Measurements from ENCODE around the gene DCUN1D2.

The DCUN1D2 gene

DNA sequence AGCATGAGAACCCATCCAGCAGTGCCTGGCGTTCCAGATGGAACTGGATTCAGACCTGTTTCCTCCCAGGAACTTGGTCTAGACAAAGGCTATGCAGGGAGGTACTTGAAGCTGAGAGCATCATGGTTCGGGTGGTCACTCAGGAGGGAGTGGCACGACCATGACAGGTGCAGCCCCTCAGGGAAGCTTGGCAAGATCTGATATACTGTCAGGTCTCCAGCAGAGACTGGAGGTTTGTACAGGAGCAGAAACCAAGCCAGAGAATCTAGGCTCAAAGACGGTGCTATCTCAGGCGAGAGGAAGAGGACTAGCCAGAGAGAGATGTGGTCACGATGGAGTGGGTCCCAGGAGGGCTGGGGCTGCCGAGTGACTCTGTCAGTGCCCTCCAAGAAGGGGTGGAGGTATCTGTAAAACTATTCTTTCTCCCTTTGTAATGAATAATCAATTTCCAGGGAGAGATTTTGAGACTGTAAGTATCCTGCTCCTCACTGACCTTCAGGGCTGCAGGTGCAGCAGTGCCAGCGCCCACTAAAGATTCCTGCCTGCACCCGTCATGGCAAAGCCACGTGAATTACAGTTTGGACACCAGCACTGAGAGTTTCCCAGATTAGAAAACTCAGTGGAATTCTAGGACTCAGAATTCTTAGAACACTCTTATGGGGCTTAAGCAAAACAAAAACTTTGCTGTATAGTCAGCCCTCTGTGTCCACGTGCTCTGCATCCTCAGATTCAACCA, 10.2 kb upstream of the DCUN1D2 start:
- Histone ChIP-seq H3K27me3 (ENCODE audit: control insufficient read depth, insufficient read depth, low read length) (no peaks in the 10 kb centered on the region), H3K4me1 (ENCODE audit: control insufficient read depth, insufficient read depth, low read length) (peaks cover under 1% of the 10 kb centered on the region; the same call in 1 of the 2 replicates), H3K36me3 (ENCODE audit: control insufficient read depth, insufficient read depth, low read length) (peaks cover 99% of the 10 kb centered on the region), H3K9me3 (ENCODE audit: control insufficient read depth, insufficient read depth, low read depth, low read length) (no peaks in the 10 kb centered on the region), H3K9ac (ENCODE audit: low read length) (no peak overlapping the region), H3K27ac (ENCODE audit: low read depth, low read length) (no peak overlapping the region), H3K4me3 (ENCODE audit: low read depth, low read length) (no peak overlapping the region)

DNA sequence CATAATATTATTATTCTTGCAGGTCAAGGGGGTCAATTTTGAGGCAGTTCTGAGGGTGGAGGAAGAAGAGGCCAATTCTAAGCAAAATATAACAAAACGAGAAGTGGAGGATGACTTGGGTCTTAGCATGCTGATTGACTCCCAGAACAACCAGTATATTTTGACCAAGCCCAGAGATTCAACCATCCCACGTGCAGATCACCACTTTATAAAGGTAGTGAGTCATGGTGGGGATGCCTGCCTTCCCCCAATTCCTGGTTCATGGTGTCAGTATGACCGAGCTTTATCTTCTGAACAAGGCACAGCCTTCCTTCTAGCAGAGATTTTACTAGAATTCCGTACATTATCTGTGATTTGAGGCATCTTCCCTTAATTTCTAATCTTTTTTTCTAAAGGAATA, 9.4 kb upstream of the DCUN1D2 start:
- Histone ChIP-seq H3K36me3 (ENCODE audit: control insufficient read depth, insufficient read depth, low read length) (peaks cover 95% of the 10 kb centered on the region), H3K9ac (ENCODE audit: low read length) (no peak overlapping the region), H3K27me3 (ENCODE audit: control insufficient read depth, insufficient read depth, low read length) (no peaks in the 10 kb centered on the region), H3K4me1 (ENCODE audit: control insufficient read depth, insufficient read depth, low read length) (peaks cover 8% of the 10 kb centered on the region), H3K9me3 (ENCODE audit: control insufficient read depth, insufficient read depth, low read depth, low read length) (no peaks in the 10 kb centered on the region), H3K27ac (ENCODE audit: low read depth, low read length) (no peak overlapping the region), H3K4me3 (ENCODE audit: low read depth, low read length) (no peak overlapping the region)

DNA sequence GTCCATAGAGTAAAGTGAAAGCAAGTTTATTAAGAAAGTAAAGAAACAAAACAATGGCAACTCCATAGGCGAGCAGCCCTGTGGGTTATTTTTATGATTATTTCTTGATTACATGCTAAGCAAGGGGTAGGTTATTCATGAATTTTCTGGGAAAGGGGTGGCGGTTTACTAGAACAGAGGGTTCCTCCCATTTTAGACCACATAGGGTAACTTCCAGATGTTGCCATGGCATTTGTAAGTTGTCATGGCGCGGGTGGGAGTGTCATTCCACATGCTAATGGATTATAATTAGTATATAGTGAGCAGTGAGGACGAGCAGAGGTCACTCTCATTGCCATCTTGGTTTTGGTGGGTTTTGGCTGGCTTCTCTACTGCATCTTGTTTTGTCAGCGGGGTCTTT, 8.4 kb upstream of the DCUN1D2 start:
- Histone ChIP-seq H3K9ac (ENCODE audit: low read length) (no peak overlapping the region), H3K4me1 (ENCODE audit: control insufficient read depth, insufficient read depth, low read length) (peaks cover 16% of the 10 kb centered on the region), H3K9me3 (ENCODE audit: control insufficient read depth, insufficient read depth, low read depth, low read length) (no peaks in the 10 kb centered on the region), H3K36me3 (ENCODE audit: control insufficient read depth, insufficient read depth, low read length) (peaks cover 85% of the 10 kb centered on the region), H3K27ac (ENCODE audit: low read depth, low read length) (no peak overlapping the region), H3K27me3 (ENCODE audit: control insufficient read depth, insufficient read depth, low read length) (no peaks in the 10 kb centered on the region), H3K4me3 (ENCODE audit: low read depth, low read length) (no peak overlapping the region)

DNA sequence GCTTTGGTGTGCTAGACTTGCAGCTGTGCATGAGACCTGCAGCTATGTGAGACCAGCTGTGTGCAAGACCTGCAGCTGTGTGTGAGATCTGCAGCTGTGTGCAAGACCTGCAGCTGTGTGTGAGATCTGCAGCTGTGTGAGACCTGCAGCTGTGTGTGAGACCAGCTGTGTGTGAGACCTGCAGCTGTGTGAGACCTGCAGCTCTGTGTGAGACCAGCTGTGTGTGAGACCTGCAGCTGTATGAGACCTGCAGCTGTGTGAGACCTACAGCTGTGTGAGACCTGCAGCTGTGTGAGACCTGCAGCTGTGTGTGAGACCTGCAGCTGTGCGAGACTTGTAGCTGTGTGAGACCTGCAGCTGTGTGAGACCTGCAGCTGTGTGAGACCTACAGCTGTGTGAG, 6.7 kb upstream of the DCUN1D2 start:
- H3K4me3 ChIP-seq (ENCODE audit: low read depth, low read length) = no peak overlapping the region
- H3K9me3 ChIP-seq (ENCODE audit: control insufficient read depth, insufficient read depth, low read depth, low read length) = no peaks in the 10 kb centered on the region
- no peak overlapping the region for H3K27ac ChIP-seq (ENCODE audit: low read depth, low read length)
- H3K27me3 ChIP-seq (ENCODE audit: control insufficient read depth, insufficient read depth, low read length) = no peaks in the 10 kb centered on the region
- H3K4me1 ChIP-seq (ENCODE audit: control insufficient read depth, insufficient read depth, low read length) = peaks cover 28% of the 10 kb centered on the region
- no peak overlapping the region for H3K9ac ChIP-seq (ENCODE audit: low read length)
- H3K36me3 ChIP-seq (ENCODE audit: control insufficient read depth, insufficient read depth, low read length) = peaks cover 68% of the 10 kb centered on the region

- Histone ChIP-seq H3K9ac (ENCODE audit: low read length) (peak overlapping the region; percentile 59), H3K27me3 (ENCODE audit: control insufficient read depth, insufficient read depth, low read length) (no peaks in the 10 kb centered on the region), H3K9me3 (ENCODE audit: control insufficient read depth, insufficient read depth, low read depth, low read length) (no peaks in the 10 kb centered on the region), H3K4me3 (ENCODE audit: low read depth, low read length) (peak overlapping the region; percentile 36; the same call in 1 of the 2 replicates), H3K27ac (ENCODE audit: low read depth, low read length) (no peak overlapping the region), H3K36me3 (ENCODE audit: control insufficient read depth, insufficient read depth, low read length) (peaks cover 53% of the 10 kb centered on the region), H3K4me1 (ENCODE audit: control insufficient read depth, insufficient read depth, low read length) (peaks cover 32% of the 10 kb centered on the region)
These were observed 5.1 kb upstream of the DCUN1D2 start for GRCh38 chr13:113495494-113496210.

GRCh38 chr13:113493315-113493951, 2.9 kb upstream of the DCUN1D2 start:
- Histone ChIP-seq H3K4me1 (ENCODE audit: control insufficient read depth, insufficient read depth, low read length) (peaks cover 39% of the 10 kb centered on the region), H3K27ac (ENCODE audit: low read depth, low read length) (peak overlapping the region; percentile 20; the same call in 1 of the 2 replicates), H3K27me3 (ENCODE audit: control insufficient read depth, insufficient read depth, low read length) (no peaks in the 10 kb centered on the region), H3K9me3 (ENCODE audit: control insufficient read depth, insufficient read depth, low read depth, low read length) (no peaks in the 10 kb centered on the region), H3K9ac (ENCODE audit: low read length) (peak overlapping the region; percentile 31), H3K4me3 (ENCODE audit: low read depth, low read length) (peak overlapping the region; percentile 29; the same call in 1 of the 2 replicates), H3K36me3 (ENCODE audit: control insufficient read depth, insufficient read depth, low read length) (peaks cover 31% of the 10 kb centered on the region)

- peaks cover 40% of the 10 kb centered on the region for H3K4me1 ChIP-seq (ENCODE audit: control insufficient read depth, insufficient read depth, low read length)
- peak overlapping the region; percentile 84 for H3K9ac ChIP-seq (ENCODE audit: low read length)
- peak overlapping the region; percentile 66 for H3K4me3 ChIP-seq (ENCODE audit: low read depth, low read length)
- peak overlapping the region; percentile 67; the same call in 1 of the 2 replicates for H3K27ac ChIP-seq (ENCODE audit: low read depth, low read length)
- no peaks in the 10 kb centered on the region for H3K9me3 ChIP-seq (ENCODE audit: control insufficient read depth, insufficient read depth, low read depth, low read length)
- H3K36me3 ChIP-seq (ENCODE audit: control insufficient read depth, insufficient read depth, low read length) = peaks cover 20% of the 10 kb centered on the region
- no peaks in the 10 kb centered on the region for H3K27me3 ChIP-seq (ENCODE audit: control insufficient read depth, insufficient read depth, low read length)
These were observed 1.5 kb upstream of the DCUN1D2 start for GRCh38 chr13:113491982-113492381.

DNA sequence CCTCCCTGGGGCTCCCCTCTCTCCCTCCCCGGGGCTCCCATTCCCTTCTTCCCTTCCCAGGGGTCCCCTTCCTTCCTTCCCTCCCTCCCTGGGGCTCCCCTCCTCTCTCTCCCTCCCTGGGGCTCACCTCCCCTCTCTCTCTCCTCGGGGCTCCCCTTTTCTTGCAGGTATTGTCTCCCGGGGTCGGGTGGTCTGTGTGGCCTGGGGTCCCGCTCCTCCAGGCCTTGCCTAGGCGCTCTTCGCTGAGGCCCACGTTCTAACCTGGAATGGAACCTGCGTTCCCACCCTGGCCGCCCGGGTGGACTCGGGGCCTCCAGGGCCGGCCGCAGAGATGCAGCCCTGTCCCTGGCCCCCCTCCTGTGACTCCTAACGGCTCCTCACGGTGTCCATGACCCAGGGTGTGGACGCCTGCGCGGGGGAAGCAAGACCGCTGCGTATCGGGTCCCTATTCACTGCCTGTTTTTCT, 940 bp upstream of the DCUN1D2 start:
- H3K27me3 ChIP-seq (ENCODE audit: control insufficient read depth, insufficient read depth, low read length) = no peaks in the 10 kb centered on the region
- no peaks in the 10 kb centered on the region for H3K9me3 ChIP-seq (ENCODE audit: control insufficient read depth, insufficient read depth, low read depth, low read length)
- peak overlapping the region; percentile 67; the same call in 1 of the 2 replicates for H3K27ac ChIP-seq (ENCODE audit: low read depth, low read length)
- H3K4me3 ChIP-seq (ENCODE audit: low read depth, low read length) = peak overlapping the region; percentile 66
- H3K9ac ChIP-seq (ENCODE audit: low read length) = peak overlapping the region; percentile 84
- peaks cover 15% of the 10 kb centered on the region for H3K36me3 ChIP-seq (ENCODE audit: control insufficient read depth, insufficient read depth, low read length)
- peaks cover 42% of the 10 kb centered on the region for H3K4me1 ChIP-seq (ENCODE audit: control insufficient read depth, insufficient read depth, low read length)

GRCh38 chr13:113489549-113490495, 689 bp downstream of the DCUN1D2 start:
- no peaks in the 10 kb centered on the region for H3K9me3 ChIP-seq (ENCODE audit: control insufficient read depth, insufficient read depth, low read depth, low read length)
- H3K27ac ChIP-seq (ENCODE audit: low read depth, low read length) = no peak overlapping the region; the same call in 1 of the 2 replicates
- no peaks in the 10 kb centered on the region for H3K27me3 ChIP-seq (ENCODE audit: control insufficient read depth, insufficient read depth, low read length)
- H3K9ac ChIP-seq (ENCODE audit: low read length) = peak overlapping the region; percentile 84
- H3K4me1 ChIP-seq (ENCODE audit: control insufficient read depth, insufficient read depth, low read length) = peaks cover 34% of the 10 kb centered on the region
- peak overlapping the region; percentile 66 for H3K4me3 ChIP-seq (ENCODE audit: low read depth, low read length)
- H3K36me3 ChIP-seq (ENCODE audit: control insufficient read depth, insufficient read depth, low read length) = peaks cover 4% of the 10 kb centered on the region; the same call in 1 of the 2 replicates

- H3K27ac ChIP-seq (ENCODE audit: low read depth, low read length) = no peak overlapping the region
These were observed 1.4 kb downstream of the DCUN1D2 start for GRCh38 chr13:113489171-113489548.

More at GRCh38 chr13:113489171-113489548, 1.4 kb downstream of the DCUN1D2 start:
- Histone ChIP-seq H3K4me3 (ENCODE audit: low read depth, low read length) (peak overlapping the region; percentile 66), H3K9ac (ENCODE audit: low read length) (peak overlapping the region; percentile 84), H3K36me3 (ENCODE audit: control insufficient read depth, insufficient read depth, low read length) (peaks cover 4% of the 10 kb centered on the region; the same call in 1 of the 2 replicates), H3K9me3 (ENCODE audit: control insufficient read depth, insufficient read depth, low read depth, low read length) (no peaks in the 10 kb centered on the region), H3K27me3 (ENCODE audit: control insufficient read depth, insufficient read depth, low read length) (no peaks in the 10 kb centered on the region), H3K4me1 (ENCODE audit: control insufficient read depth, insufficient read depth, low read length) (peaks cover 30% of the 10 kb centered on the region)

Data from HUES6 (cell line).